Neural progenitor cell (in vitro differentiated cells): Measurements from ENCODE around the gene HPSE2.

ENCODE experiments used
- EZH2 ChIP-seq: fragments of 200-600 bp; sonication (generic); IDR thresholded peaks from 2 replicates; pipeline ENCODE4 v1.6.1; 2017; ENCODE audit warnings: antibody characterized with exemption, mild to moderate bottlenecking, moderate library complexity
- TF ChIP-seq, protein P1 (sequence below): fragments of 200-600 bp; sonication (generic); IDR thresholded peaks from 2 replicates; pipeline ENCODE4 v1.5.1; 2017; ENCODE audit warnings: antibody characterized with exemption, mild to moderate bottlenecking

DNA sequence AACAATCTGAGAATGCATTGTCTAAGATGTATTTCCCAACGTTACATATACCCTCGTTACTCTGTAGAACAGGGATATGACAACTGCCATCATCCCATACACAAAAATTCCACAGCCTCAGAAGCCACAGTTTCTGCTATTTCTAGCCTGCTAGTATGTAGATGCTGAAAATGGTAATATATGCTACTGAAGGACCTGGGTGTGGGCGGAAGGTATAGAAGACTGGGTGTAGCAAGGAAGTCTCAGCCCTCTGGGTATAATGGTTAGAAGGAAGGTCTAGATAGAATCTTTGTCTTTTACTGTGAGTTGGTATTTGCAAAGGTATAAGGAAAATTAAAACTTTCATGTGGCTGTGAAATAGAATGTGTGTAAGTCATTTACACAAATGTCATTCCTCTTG, 709.7 kb downstream of the HPSE2 start:
- TF ChIP-seq EZH2: no peak
- TF ChIP-seq, protein P1, sequence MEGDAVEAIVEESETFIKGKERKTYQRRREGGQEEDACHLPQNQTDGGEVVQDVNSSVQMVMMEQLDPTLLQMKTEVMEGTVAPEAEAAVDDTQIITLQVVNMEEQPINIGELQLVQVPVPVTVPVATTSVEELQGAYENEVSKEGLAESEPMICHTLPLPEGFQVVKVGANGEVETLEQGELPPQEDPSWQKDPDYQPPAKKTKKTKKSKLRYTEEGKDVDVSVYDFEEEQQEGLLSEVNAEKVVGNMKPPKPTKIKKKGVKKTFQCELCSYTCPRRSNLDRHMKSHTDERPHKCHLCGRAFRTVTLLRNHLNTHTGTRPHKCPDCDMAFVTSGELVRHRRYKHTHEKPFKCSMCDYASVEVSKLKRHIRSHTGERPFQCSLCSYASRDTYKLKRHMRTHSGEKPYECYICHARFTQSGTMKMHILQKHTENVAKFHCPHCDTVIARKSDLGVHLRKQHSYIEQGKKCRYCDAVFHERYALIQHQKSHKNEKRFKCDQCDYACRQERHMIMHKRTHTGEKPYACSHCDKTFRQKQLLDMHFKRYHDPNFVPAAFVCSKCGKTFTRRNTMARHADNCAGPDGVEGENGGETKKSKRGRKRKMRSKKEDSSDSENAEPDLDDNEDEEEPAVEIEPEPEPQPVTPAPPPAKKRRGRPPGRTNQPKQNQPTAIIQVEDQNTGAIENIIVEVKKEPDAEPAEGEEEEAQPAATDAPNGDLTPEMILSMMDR: no peak
